GM12864 (cell line): Measurements from ENCODE around the gene METTL17.
"Not testable (repeated sequence)": the region's sequence is repeated elsewhere in the genome, so short reads cannot be mapped to it uniquely, and the experiment has no call there.

Source experiments
- DNase-seq: peaks from one replicate; pipeline ENCODE4 v3.0.0-alpha.2; 2011; ENCODE audit warnings: low read depth
- H3K4me3 ChIP-seq: 2 replicates; pipeline ENCODE4 v1.5.1; 2011; ENCODE audit warnings: mild to moderate bottlenecking, low read depth, low read length, control low read depth
- CTCF ChIP-seq: IDR thresholded peaks from 2 replicates; pipeline ENCODE4 v1.5.1; 2011; ENCODE audit warnings: low read depth, mild to moderate bottlenecking, moderate library complexity, low read length, control low read depth, inconsistent platforms; ENCODE audit errors: missing control alignments

The METTL17 gene

GRCh38 chr14:20989787-20990600 lies at the start of gene METTL17:
Gene METTL17, plus strand, starts transcription at chr14:20989980. Its CDS starts 23 bp downstream, at chr14:20990003.
- H3K4me3 ChIP-seq: peak within 1 kb of the TSS; percentile 97
- DNase-seq: peak; percentile 96
- peak; percentile 42 for TF ChIP-seq CTCF

GRCh38 chr14:20945146-20945545 lies 44.6 kb upstream of the METTL17 start:
- not testable (repeated sequence) for H3K4me3 ChIP-seq, DNase-seq

- not testable (repeated sequence) for H3K4me3 ChIP-seq, DNase-seq
Observed at GRCh38 chr14:20946707-20947106, 43.1 kb upstream of the METTL17 start.

GRCh38 chr14:20954736-20955537 lies 34.8 kb upstream of the METTL17 start, which contains the start of gene RNASE2:
Gene RNASE2, plus strand, starts transcription at chr14:20955487. Its CDS starts 285 bp downstream, at chr14:20955772.
- DNase-seq: not testable (repeated sequence)

GRCh38 chr14:20955538-20955873 lies 34.3 kb upstream of the METTL17 start:
- DNase-seq, H3K4me3 ChIP-seq: not testable (repeated sequence)

More at GRCh38 chr14:20954736-20955537, 34.8 kb upstream of the METTL17 start, which contains the start of gene RNASE2:
- not testable (repeated sequence) for H3K4me3 ChIP-seq

GRCh38 chr14:20956376-20956976 lies 33.3 kb upstream of the METTL17 start:
- TF ChIP-seq CTCF: no peak
- DNase-seq: no peak
- no peak overlapping the region for H3K4me3 ChIP-seq

GRCh38 chr14:20958946-20959345 lies 30.8 kb upstream of the METTL17 start:
- not testable (repeated sequence) for H3K4me3 ChIP-seq, DNase-seq

- no peak for DNase-seq
Observed at GRCh38 chr14:20969336-20969735, 20.4 kb upstream of the METTL17 start.

GRCh38 chr14:20970647-20970982 lies 19.2 kb upstream of the METTL17 start:
- DNase-seq: no peak
- H3K4me3 ChIP-seq: no peak overlapping the region; the same call in 1 of the 2 replicates
- TF ChIP-seq CTCF: no peak

More at GRCh38 chr14:20969336-20969735, 20.4 kb upstream of the METTL17 start:
- H3K4me3 ChIP-seq: no peak overlapping the region
- TF ChIP-seq CTCF: no peak
